ENCODE data around the gene UNG.

UNG gene

GRCh38 chr12:109065154-109065852 is 32.1 kb upstream of the UNG start:
- H2AFZ ChIP-seq (ENCODE audit: low read depth, low read length) = no peak overlapping the region
- no peaks in the 10 kb centered on the region for H3K9me3 ChIP-seq (ENCODE audit: low read length)
- no peaks in the 10 kb centered on the region for H3K27me3 ChIP-seq (ENCODE audit: insufficient read depth, low read length)
- H3K36me3 ChIP-seq (ENCODE audit: insufficient read depth, low read length) = peaks cover 31% of the 10 kb centered on the region
- H3K4me1 ChIP-seq (ENCODE audit: insufficient read depth, low read length) = no peaks in the 10 kb centered on the region
- no peak overlapping the region for H3K4me3 ChIP-seq (ENCODE audit: low read length)

- Histone ChIP-seq H3K27me3 (ENCODE audit: insufficient read depth, low read length) (no peaks in the 10 kb centered on the region), H3K9me3 (ENCODE audit: low read length) (no peaks in the 10 kb centered on the region), H3K4me3 (ENCODE audit: low read length) (no peak overlapping the region), H3K36me3 (ENCODE audit: insufficient read depth, low read length) (peaks cover 35% of the 10 kb centered on the region), H3K4me1 (ENCODE audit: insufficient read depth, low read length) (no peaks in the 10 kb centered on the region), H2AFZ (ENCODE audit: low read depth, low read length) (no peak overlapping the region)
Measured at GRCh38 chr12:109065853-109066193, 31.6 kb upstream of the UNG start.

GRCh38 chr12:109069307-109070271 is 27.8 kb upstream of the UNG start:
- H3K36me3 ChIP-seq (ENCODE audit: insufficient read depth, low read length) = peaks cover 54% of the 10 kb centered on the region
- peaks cover under 1% of the 10 kb centered on the region for H3K9me3 ChIP-seq (ENCODE audit: low read length)
- no peaks in the 10 kb centered on the region for H3K4me1 ChIP-seq (ENCODE audit: insufficient read depth, low read length)
- H3K27me3 ChIP-seq (ENCODE audit: insufficient read depth, low read length) = no peaks in the 10 kb centered on the region
- H3K4me3 ChIP-seq (ENCODE audit: low read length) = no peak overlapping the region
- no peak overlapping the region for H2AFZ ChIP-seq (ENCODE audit: low read depth, low read length)

- H3K4me1 ChIP-seq (ENCODE audit: insufficient read depth, low read length) = no peaks in the 10 kb centered on the region
- peaks cover 9% of the 10 kb centered on the region for H3K9me3 ChIP-seq (ENCODE audit: low read length)
- no peaks in the 10 kb centered on the region for H3K27me3 ChIP-seq (ENCODE audit: insufficient read depth, low read length)
- H3K4me3 ChIP-seq (ENCODE audit: low read length) = no peak overlapping the region
- peaks cover 52% of the 10 kb centered on the region for H3K36me3 ChIP-seq (ENCODE audit: insufficient read depth, low read length)
- H2AFZ ChIP-seq (ENCODE audit: low read depth, low read length) = no peak overlapping the region
Measured at GRCh38 chr12:109074866-109075265, 22.5 kb upstream of the UNG start.

GRCh38 chr12:109082751-109083150 is 14.6 kb upstream of the UNG start:
- Histone ChIP-seq H3K36me3 (ENCODE audit: insufficient read depth, low read length) (peaks cover 73% of the 10 kb centered on the region), H3K27me3 (ENCODE audit: insufficient read depth, low read length) (no peaks in the 10 kb centered on the region), H3K9me3 (ENCODE audit: low read length) (no peaks in the 10 kb centered on the region), H3K4me3 (ENCODE audit: low read length) (no peak overlapping the region), H3K4me1 (ENCODE audit: insufficient read depth, low read length) (no peaks in the 10 kb centered on the region), H2AFZ (ENCODE audit: low read depth, low read length) (no peak overlapping the region)

- H3K4me3 ChIP-seq (ENCODE audit: low read length) = no peak overlapping the region
- H2AFZ ChIP-seq (ENCODE audit: low read depth, low read length) = no peak overlapping the region
- no peaks in the 10 kb centered on the region for H3K9me3 ChIP-seq (ENCODE audit: low read length)
- no peaks in the 10 kb centered on the region for H3K27me3 ChIP-seq (ENCODE audit: insufficient read depth, low read length)
- peaks cover 81% of the 10 kb centered on the region for H3K36me3 ChIP-seq (ENCODE audit: insufficient read depth, low read length)
- no peaks in the 10 kb centered on the region for H3K4me1 ChIP-seq (ENCODE audit: insufficient read depth, low read length)
Measured at GRCh38 chr12:109084425-109084824, 13.0 kb upstream of the UNG start.

GRCh38 chr12:109085590-109085989 is 11.8 kb upstream of the UNG start:
- Histone ChIP-seq H3K36me3 (ENCODE audit: insufficient read depth, low read length) (peaks cover 84% of the 10 kb centered on the region), H3K4me1 (ENCODE audit: insufficient read depth, low read length) (no peaks in the 10 kb centered on the region), H2AFZ (ENCODE audit: low read depth, low read length) (no peak overlapping the region), H3K4me3 (ENCODE audit: low read length) (no peak overlapping the region), H3K9me3 (ENCODE audit: low read length) (no peaks in the 10 kb centered on the region), H3K27me3 (ENCODE audit: insufficient read depth, low read length) (no peaks in the 10 kb centered on the region)

- H2AFZ ChIP-seq (ENCODE audit: low read depth, low read length) = no peak overlapping the region
- H3K36me3 ChIP-seq (ENCODE audit: insufficient read depth, low read length) = peaks cover 82% of the 10 kb centered on the region
- H3K27me3 ChIP-seq (ENCODE audit: insufficient read depth, low read length) = no peaks in the 10 kb centered on the region
- no peaks in the 10 kb centered on the region for H3K4me1 ChIP-seq (ENCODE audit: insufficient read depth, low read length)
- no peak overlapping the region for H3K4me3 ChIP-seq (ENCODE audit: low read length)
- no peaks in the 10 kb centered on the region for H3K9me3 ChIP-seq (ENCODE audit: low read length)
Measured at GRCh38 chr12:109087250-109087649, 10.1 kb upstream of the UNG start.

GRCh38 chr12:109088818-109089217 is 8.6 kb upstream of the UNG start:
- peaks cover 10% of the 10 kb centered on the region for H3K4me1 ChIP-seq (ENCODE audit: insufficient read depth, low read length)
- H3K4me3 ChIP-seq (ENCODE audit: low read length) = no peak overlapping the region
- H2AFZ ChIP-seq (ENCODE audit: low read depth, low read length) = no peak overlapping the region
- H3K9me3 ChIP-seq (ENCODE audit: low read length) = no peaks in the 10 kb centered on the region
- no peaks in the 10 kb centered on the region for H3K27me3 ChIP-seq (ENCODE audit: insufficient read depth, low read length)
- H3K36me3 ChIP-seq (ENCODE audit: insufficient read depth, low read length) = peaks cover 66% of the 10 kb centered on the region

GRCh38 chr12:109089683-109090082 is 7.7 kb upstream of the UNG start:
- Histone ChIP-seq H3K36me3 (ENCODE audit: insufficient read depth, low read length) (peaks cover 58% of the 10 kb centered on the region), H2AFZ (ENCODE audit: low read depth, low read length) (no peak overlapping the region), H3K27me3 (ENCODE audit: insufficient read depth, low read length) (no peaks in the 10 kb centered on the region), H3K4me1 (ENCODE audit: insufficient read depth, low read length) (peaks cover 10% of the 10 kb centered on the region), H3K4me3 (ENCODE audit: low read length) (no peak overlapping the region), H3K9me3 (ENCODE audit: low read length) (no peaks in the 10 kb centered on the region)

- Histone ChIP-seq H3K36me3 (ENCODE audit: insufficient read depth, low read length) (peaks cover 32% of the 10 kb centered on the region), H3K4me1 (ENCODE audit: insufficient read depth, low read length) (peaks cover 10% of the 10 kb centered on the region), H3K27me3 (ENCODE audit: insufficient read depth, low read length) (no peaks in the 10 kb centered on the region), H2AFZ (ENCODE audit: low read depth, low read length) (peak overlapping the region; percentile 57), H3K9me3 (ENCODE audit: low read length) (no peaks in the 10 kb centered on the region), H3K4me3 (ENCODE audit: low read length) (peak overlapping the region; percentile 67)
Measured at GRCh38 chr12:109092497-109093021, 4.8 kb upstream of the UNG start.

- Histone ChIP-seq H3K4me3 (ENCODE audit: low read length) (peak within 1 kb of the TSS; percentile 67), H3K27me3 (ENCODE audit: insufficient read depth, low read length) (no peaks in the 10 kb centered on the region), H3K4me1 (ENCODE audit: insufficient read depth, low read length) (peaks cover 10% of the 10 kb centered on the region), H2AFZ (ENCODE audit: low read depth, low read length) (peak within 1 kb of the TSS; percentile 57), H3K36me3 (ENCODE audit: insufficient read depth, low read length) (peaks cover 25% of the 10 kb centered on the region), H3K9me3 (ENCODE audit: low read length) (no peaks in the 10 kb centered on the region)
Measured at GRCh38 chr12:109093022-109093918, 4.1 kb upstream of the UNG start, which contains the start of gene ALKBH2. ALKBH2 (minus strand) TSS chr12:109093472; CDS start chr12:109092786, 686 bp downstream.
